Measurements from ENCODE around the gene TP53TG3D.
A peak's percentile ranks its signal among the peaks of the same experiment; 100 is the strongest.
"Not testable (repeated sequence)": the region's sequence is repeated elsewhere in the genome, so short reads cannot be mapped to it uniquely, and the experiment has no call there.

The TP53TG3D gene

GRCh38 chr16:32252986-32253385 lies at the start of gene TP53TG3D:
TSS of gene TP53TG3D (plus strand) at chr16:32253286. CDS start at chr16:32253354, 68 bp downstream.
- DNase-seq = not testable (repeated sequence)

- DNase-seq = peak in 1 of 2 donors; percentile 31
Measured at GRCh38 chr16:32253507-32253906, 421 bp downstream of the TP53TG3D start.

GRCh38 chr16:32261526-32261925 lies 8.4 kb downstream of the TP53TG3D start:
- not testable (repeated sequence) for DNase-seq

GRCh38 chr16:32263552-32263951 lies 10.5 kb downstream of the TP53TG3D start:
- DNase-seq = not testable (repeated sequence)

GRCh38 chr16:32281910-32282309 lies 28.8 kb downstream of the TP53TG3D start:
- not testable (repeated sequence) for DNase-seq

GRCh38 chr16:32283024-32283423 lies 29.9 kb downstream of the TP53TG3D start:
- not testable (repeated sequence) for DNase-seq

GRCh38 chr16:32283917-32284495 lies 30.9 kb downstream of the TP53TG3D start:
- DNase-seq = not testable (repeated sequence)

- DNase-seq = not testable (repeated sequence)
Measured at GRCh38 chr16:32284800-32285796, 32.0 kb downstream of the TP53TG3D start.

- DNase-seq = not testable (repeated sequence)
Measured at GRCh38 chr16:32286193-32286592, 33.1 kb downstream of the TP53TG3D start.

GRCh38 chr16:32287743-32288142 lies 34.7 kb downstream of the TP53TG3D start:
- DNase-seq = not testable (repeated sequence)

GRCh38 chr16:32289197-32289596 lies 36.1 kb downstream of the TP53TG3D start:
- not testable (repeated sequence) for DNase-seq

GRCh38 chr16:32302776-32303175 lies 49.7 kb downstream of the TP53TG3D start:
- DNase-seq = not testable (repeated sequence)

Measured in CD4-positive, alpha-beta T cell treated with Interleukin-1 beta for 1 hour (primary cell).